Amniotic stem cell (primary cell): ENCODE measurements around the gene SLIT3.

Experiments used
- DNase-seq: peaks from one replicate; lab custom pipeline; 2025; lab: John Stamatoyannopoulos, UW

Gene SLIT3

GRCh38 chr5:169029661-169030274 lies 271.2 kb downstream of the SLIT3 start:
- no peak for DNase-seq

- no peak for DNase-seq
Measured at GRCh38 chr5:169029037-169029436, 271.9 kb downstream of the SLIT3 start.

GRCh38 chr5:169027501-169028061 lies 273.4 kb downstream of the SLIT3 start:
- no peak for DNase-seq

- no peak for DNase-seq
Measured at GRCh38 chr5:169025491-169025890, 275.4 kb downstream of the SLIT3 start.

- no peak for DNase-seq
Measured at GRCh38 chr5:169024421-169024820, 276.5 kb downstream of the SLIT3 start.

GRCh38 chr5:169022718-169023117 lies 278.2 kb downstream of the SLIT3 start:
- no peak for DNase-seq

GRCh38 chr5:169020102-169020501 lies 280.8 kb downstream of the SLIT3 start:
- no peak for DNase-seq

GRCh38 chr5:169018925-169019324 lies 282.0 kb downstream of the SLIT3 start:
- DNase-seq, result no peak

- no peak for DNase-seq
Measured at GRCh38 chr5:169015991-169016390, 284.9 kb downstream of the SLIT3 start.

GRCh38 chr5:169013846-169014245 lies 287.1 kb downstream of the SLIT3 start:
- DNase-seq, result no peak

GRCh38 chr5:169013208-169013728 lies 287.7 kb downstream of the SLIT3 start:
- no peak for DNase-seq

GRCh38 chr5:169012450-169012849 lies 288.5 kb downstream of the SLIT3 start:
- DNase-seq, result no peak

GRCh38 chr5:169011451-169011850 lies 289.5 kb downstream of the SLIT3 start:
- no peak for DNase-seq

- no peak for DNase-seq
Measured at GRCh38 chr5:169011009-169011408, 289.9 kb downstream of the SLIT3 start.

- DNase-seq, result no peak
Measured at GRCh38 chr5:169009123-169009522, 291.8 kb downstream of the SLIT3 start.

- DNase-seq, result no peak
Measured at GRCh38 chr5:169006842-169007790, 293.8 kb downstream of the SLIT3 start.

- no peak for DNase-seq
Measured at GRCh38 chr5:169004551-169004950, 296.4 kb downstream of the SLIT3 start.

GRCh38 chr5:169003721-169004541 lies 297.0 kb downstream of the SLIT3 start:
- no peak for DNase-seq

- no peak for DNase-seq
Measured at GRCh38 chr5:169002953-169003555, 297.9 kb downstream of the SLIT3 start.

- DNase-seq, result no peak
Measured at GRCh38 chr5:169001394-169001793, 299.5 kb downstream of the SLIT3 start.

- no peak for DNase-seq
Measured at GRCh38 chr5:168995024-168995423, 305.9 kb downstream of the SLIT3 start.
